Suprapubic skin (tissue), 3 donors: ENCODE results near the gene TARP.

ENCODE experiments used
- POLR2AphosphoS5 ChIP-seq, 3 donors: sonication (generic); formaldehyde crosslinking; IDR thresholded peaks; one replicate each; pipeline ENCODE4 v1.6.1; 2017; ENCODE audit warnings: antibody characterized with exemption in 3 of 3
- TF ChIP-seq, protein P1 (sequence below), 2 donors: fragments of 200-600 bp in 1 of 2; fragments of 450-650 bp in 1 of 2; sonication (generic) in 1 of 2; IDR thresholded peaks; one replicate each; pipeline ENCODE4 v1.5.1; 2016 to 2019; ENCODE audit warnings: antibody characterized with exemption in 2 of 2, mild to moderate bottlenecking in 1 of 2, moderate library complexity in 1 of 2

DNA sequence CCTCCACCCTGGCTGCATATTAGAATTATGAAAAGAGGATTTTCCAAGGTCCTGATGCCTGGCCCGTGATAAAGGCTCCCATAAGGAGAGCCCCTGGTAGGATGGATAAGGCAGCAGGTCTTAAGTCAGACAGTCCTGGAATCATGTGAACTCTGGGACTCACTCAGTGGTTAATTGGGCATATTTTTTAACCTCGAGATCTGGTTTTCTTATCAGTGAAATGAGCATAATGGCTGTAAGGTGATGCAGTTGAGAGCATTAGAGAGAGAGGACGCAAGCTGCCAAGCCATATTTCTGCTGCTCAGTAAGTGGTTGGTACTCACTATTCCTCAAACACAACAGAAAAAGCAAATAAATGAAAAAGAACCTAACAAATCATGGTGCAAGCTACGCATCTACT is 37.8 kb downstream of the TARP start:
- TF ChIP-seq, protein P1, sequence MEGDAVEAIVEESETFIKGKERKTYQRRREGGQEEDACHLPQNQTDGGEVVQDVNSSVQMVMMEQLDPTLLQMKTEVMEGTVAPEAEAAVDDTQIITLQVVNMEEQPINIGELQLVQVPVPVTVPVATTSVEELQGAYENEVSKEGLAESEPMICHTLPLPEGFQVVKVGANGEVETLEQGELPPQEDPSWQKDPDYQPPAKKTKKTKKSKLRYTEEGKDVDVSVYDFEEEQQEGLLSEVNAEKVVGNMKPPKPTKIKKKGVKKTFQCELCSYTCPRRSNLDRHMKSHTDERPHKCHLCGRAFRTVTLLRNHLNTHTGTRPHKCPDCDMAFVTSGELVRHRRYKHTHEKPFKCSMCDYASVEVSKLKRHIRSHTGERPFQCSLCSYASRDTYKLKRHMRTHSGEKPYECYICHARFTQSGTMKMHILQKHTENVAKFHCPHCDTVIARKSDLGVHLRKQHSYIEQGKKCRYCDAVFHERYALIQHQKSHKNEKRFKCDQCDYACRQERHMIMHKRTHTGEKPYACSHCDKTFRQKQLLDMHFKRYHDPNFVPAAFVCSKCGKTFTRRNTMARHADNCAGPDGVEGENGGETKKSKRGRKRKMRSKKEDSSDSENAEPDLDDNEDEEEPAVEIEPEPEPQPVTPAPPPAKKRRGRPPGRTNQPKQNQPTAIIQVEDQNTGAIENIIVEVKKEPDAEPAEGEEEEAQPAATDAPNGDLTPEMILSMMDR (IDR thresholded peaks at IDR 0.05), result no peak
- TF ChIP-seq POLR2AphosphoS5 (IDR thresholded peaks at IDR 0.05), result no peak
